ENCODE results near the gene IGFBP5.

DNA sequence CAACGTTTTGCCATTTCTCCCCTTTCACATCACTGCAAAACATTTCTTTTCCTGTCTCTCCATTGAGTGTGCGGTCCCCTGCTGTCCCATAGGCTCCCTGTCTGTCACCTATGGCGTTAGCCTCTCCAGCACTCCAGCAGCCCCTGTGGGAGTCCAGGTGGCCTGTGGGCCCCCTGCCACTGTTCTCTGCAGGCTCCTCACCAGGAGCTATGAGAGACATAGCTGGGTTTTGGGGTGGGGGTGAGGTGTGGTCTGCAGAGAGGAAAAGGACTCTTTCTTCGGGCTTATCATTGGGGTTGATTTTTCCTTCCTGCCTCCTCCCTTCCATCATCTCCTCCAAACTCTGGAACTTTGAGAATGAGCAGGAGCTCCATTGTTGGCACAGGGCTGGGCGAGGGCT, 36.1 kb upstream of the IGFBP5 start:
- TF ChIP-seq ZFP30 (CRISPR knock-in tag; IDR thresholded peaks at IDR 0.05), result no peak
- TF ChIP-seq ZFP3 (CRISPR knock-in tag; IDR thresholded peaks at IDR 0.05), result no peak
- TF ChIP-seq, protein P1, sequence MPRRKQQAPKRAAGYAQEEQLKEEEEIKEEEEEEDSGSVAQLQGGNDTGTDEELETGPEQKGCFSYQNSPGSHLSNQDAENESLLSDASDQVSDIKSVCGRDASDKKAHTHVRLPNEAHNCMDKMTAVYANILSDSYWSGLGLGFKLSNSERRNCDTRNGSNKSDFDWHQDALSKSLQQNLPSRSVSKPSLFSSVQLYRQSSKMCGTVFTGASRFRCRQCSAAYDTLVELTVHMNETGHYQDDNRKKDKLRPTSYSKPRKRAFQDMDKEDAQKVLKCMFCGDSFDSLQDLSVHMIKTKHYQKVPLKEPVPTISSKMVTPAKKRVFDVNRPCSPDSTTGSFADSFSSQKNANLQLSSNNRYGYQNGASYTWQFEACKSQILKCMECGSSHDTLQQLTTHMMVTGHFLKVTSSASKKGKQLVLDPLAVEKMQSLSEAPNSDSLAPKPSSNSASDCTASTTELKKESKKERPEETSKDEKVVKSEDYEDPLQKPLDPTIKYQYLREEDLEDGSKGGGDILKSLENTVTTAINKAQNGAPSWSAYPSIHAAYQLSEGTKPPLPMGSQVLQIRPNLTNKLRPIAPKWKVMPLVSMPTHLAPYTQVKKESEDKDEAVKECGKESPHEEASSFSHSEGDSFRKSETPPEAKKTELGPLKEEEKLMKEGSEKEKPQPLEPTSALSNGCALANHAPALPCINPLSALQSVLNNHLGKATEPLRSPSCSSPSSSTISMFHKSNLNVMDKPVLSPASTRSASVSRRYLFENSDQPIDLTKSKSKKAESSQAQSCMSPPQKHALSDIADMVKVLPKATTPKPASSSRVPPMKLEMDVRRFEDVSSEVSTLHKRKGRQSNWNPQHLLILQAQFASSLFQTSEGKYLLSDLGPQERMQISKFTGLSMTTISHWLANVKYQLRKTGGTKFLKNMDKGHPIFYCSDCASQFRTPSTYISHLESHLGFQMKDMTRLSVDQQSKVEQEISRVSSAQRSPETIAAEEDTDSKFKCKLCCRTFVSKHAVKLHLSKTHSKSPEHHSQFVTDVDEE (CRISPR knock-in tag; IDR thresholded peaks at IDR 0.05), result no peak
- TF ChIP-seq, protein P2, sequence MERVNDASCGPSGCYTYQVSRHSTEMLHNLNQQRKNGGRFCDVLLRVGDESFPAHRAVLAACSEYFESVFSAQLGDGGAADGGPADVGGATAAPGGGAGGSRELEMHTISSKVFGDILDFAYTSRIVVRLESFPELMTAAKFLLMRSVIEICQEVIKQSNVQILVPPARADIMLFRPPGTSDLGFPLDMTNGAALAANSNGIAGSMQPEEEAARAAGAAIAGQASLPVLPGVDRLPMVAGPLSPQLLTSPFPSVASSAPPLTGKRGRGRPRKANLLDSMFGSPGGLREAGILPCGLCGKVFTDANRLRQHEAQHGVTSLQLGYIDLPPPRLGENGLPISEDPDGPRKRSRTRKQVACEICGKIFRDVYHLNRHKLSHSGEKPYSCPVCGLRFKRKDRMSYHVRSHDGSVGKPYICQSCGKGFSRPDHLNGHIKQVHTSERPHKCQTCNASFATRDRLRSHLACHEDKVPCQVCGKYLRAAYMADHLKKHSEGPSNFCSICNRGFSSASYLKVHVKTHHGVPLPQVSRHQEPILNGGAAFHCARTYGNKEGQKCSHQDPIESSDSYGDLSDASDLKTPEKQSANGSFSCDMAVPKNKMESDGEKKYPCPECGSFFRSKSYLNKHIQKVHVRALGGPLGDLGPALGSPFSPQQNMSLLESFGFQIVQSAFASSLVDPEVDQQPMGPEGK (CRISPR knock-in tag; IDR thresholded peaks at IDR 0.05; ENCODE audit: borderline replicate concordance), result no peak
- TF ChIP-seq, protein P3, sequence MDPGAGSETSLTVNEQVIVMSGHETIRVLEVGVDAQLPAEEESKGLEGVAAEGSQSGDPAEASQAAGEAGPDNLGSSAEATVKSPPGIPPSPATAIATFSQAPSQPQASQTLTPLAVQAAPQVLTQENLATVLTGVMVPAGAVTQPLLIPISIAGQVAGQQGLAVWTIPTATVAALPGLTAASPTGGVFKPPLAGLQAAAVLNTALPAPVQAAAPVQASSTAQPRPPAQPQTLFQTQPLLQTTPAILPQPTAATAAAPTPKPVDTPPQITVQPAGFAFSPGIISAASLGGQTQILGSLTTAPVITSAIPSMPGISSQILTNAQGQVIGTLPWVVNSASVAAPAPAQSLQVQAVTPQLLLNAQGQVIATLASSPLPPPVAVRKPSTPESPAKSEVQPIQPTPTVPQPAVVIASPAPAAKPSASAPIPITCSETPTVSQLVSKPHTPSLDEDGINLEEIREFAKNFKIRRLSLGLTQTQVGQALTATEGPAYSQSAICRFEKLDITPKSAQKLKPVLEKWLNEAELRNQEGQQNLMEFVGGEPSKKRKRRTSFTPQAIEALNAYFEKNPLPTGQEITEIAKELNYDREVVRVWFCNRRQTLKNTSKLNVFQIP (CRISPR knock-in tag; IDR thresholded peaks at IDR 0.05; ENCODE audit: borderline replicate concordance, low read depth), result no peak
- TF ChIP-seq ZNF565 (CRISPR knock-in tag; conservative IDR thresholded peaks at IDR 0.05; ENCODE audit: low read depth), result no peak
- TF ChIP-seq ZNF8 (CRISPR knock-in tag; IDR thresholded peaks at IDR 0.05), result no peak
- TF ChIP-seq OSR1 (CRISPR knock-in tag; IDR thresholded peaks at IDR 0.05), result no peak
- no peak for TF ChIP-seq ARNTL (CRISPR knock-in tag; IDR thresholded peaks at IDR 0.05; ENCODE audit: borderline replicate concordance, low read depth)
- TF ChIP-seq PPARA (CRISPR knock-in tag; IDR thresholded peaks at IDR 0.05; ENCODE audit: borderline replicate concordance), result no peak
- TF ChIP-seq, protein P4, sequence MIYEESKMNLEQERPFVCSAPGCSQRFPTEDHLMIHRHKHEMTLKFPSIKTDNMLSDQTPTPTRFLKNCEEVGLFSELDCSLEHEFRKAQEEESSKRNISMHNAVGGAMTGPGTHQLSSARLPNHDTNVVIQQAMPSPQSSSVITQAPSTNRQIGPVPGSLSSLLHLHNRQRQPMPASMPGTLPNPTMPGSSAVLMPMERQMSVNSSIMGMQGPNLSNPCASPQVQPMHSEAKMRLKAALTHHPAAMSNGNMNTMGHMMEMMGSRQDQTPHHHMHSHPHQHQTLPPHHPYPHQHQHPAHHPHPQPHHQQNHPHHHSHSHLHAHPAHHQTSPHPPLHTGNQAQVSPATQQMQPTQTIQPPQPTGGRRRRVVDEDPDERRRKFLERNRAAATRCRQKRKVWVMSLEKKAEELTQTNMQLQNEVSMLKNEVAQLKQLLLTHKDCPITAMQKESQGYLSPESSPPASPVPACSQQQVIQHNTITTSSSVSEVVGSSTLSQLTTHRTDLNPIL (CRISPR knock-in tag; IDR thresholded peaks at IDR 0.05; ENCODE audit: low read depth), result no peak
- TF ChIP-seq BACH2 (CRISPR knock-in tag; IDR thresholded peaks at IDR 0.05; ENCODE audit: borderline replicate concordance), result no peak
- TF ChIP-seq GLIS3 (CRISPR knock-in tag; IDR thresholded peaks at IDR 0.05), result no peak
